Prostate gland (tissue), 2 donors: ENCODE data around the gene PTMA. TPM values are rescaled to one million over a fixed set of nuclear protein-coding genes. Genes with fewer than 3 reads are reported as not detected.
A peak's percentile ranks its signal among the peaks of the same experiment; 100 is the strongest.
"Not testable (repeated sequence)": the region's sequence is repeated elsewhere in the genome, so short reads cannot be mapped to it uniquely, and the experiment has no call there.

Experiments used
- DNase-seq: peaks from one replicate; pipeline ENCODE4 v3.0.0-alpha.2; 2019; ENCODE audit warnings: low spot score
- H3K27ac ChIP-seq, 2 donors: fragments of 200-600 bp; sonication (generic); 2 replicates each; pipeline ENCODE4 v1.5.1; 2017 to 2019
- H3K27me3 ChIP-seq: fragments of 200-600 bp; sonication (generic); replicated peaks from 2 replicates; pipeline ENCODE4 v1.5.1; 2019; ENCODE audit not compliant: insufficient read depth
- H3K36me3 ChIP-seq, 2 donors: fragments of 200-600 bp; sonication (generic); 1 replicate in 1 of 2; 2 replicates in 1 of 2; pipeline versions ENCODE4 v1.5.1 to v1.8.1; 2017 to 2019
- H3K4me1 ChIP-seq: fragments of 200-600 bp; sonication (generic); replicated peaks from 2 replicates; pipeline ENCODE4 v1.5.1; 2019
- H3K4me3 ChIP-seq, 2 donors: fragments of 200-600 bp; sonication (generic); 2 replicates each; pipeline ENCODE4 v1.5.1; 2017 to 2019
- H3K9me3 ChIP-seq: fragments of 200-600 bp; sonication (generic); 2 replicates; pipeline ENCODE4 v1.5.1; 2017
- CTCF ChIP-seq, 4 experiments: fragments of 200-600 bp in 2 of 4; fragments of 450-650 bp in 2 of 4; sonication (generic) in 2 of 4; IDR thresholded peaks; 1 replicate in 3 of 4; 2 replicates in 1 of 4; pipeline ENCODE4 v1.5.1; 2016 to 2019; ENCODE audit warnings: antibody characterized with exemption in 4 of 4, mild to moderate bottlenecking in 2 of 4, moderate library complexity in 2 of 4
- POLR2A ChIP-seq: fragments of 450-650 bp; IDR thresholded peaks from one replicate; pipeline ENCODE4 v1.6.1; 2016; ENCODE audit warnings: antibody characterized with exemption, mild to moderate bottlenecking
- POLR2AphosphoS5 ChIP-seq: sonication (generic); formaldehyde crosslinking; IDR thresholded peaks from one replicate; pipeline ENCODE4 v1.6.1; 2017; ENCODE audit warnings: antibody characterized with exemption
- WGBS: methylation state at CpG from one replicate; pipeline ENCODE4 v1.1.5; 2018; 5-methylcytosine and 5-hydroxymethylcytosine counted together
- intact Hi-C: fragments of 100-400 bp; cut with DNase I; formaldehyde crosslinking; loops from one replicate; pipeline ENCODE4 v1.14.2; 2022
- total RNA-seq, 2 donors: library from RNA; depleted of rRNA; stranded (reverse); fragments of >200 nt; gene quantifications; one replicate each; pipeline ENCODE4 v1.1.0, GENCODE V29; 2016

PTMA gene
- total RNA-seq, 2 donors from 2014 or later, result 418 to 613 TPM

- DNase-seq, result peak; percentile 20
- peaks cover 5% of the 10 kb centered on the region for H3K4me1 ChIP-seq
- H3K4me3 ChIP-seq, result peak overlapping the region; percentile 69
- intact Hi-C loops, result loop anchor here (1.0 kb wide), 1 partner anchor 37 kb away; no protein-coding TSS in a partner anchor
- 2% methylated on average over 43 of the region's 43 CpGs for WGBS
- no peaks in the 10 kb centered on the region for H3K9me3 ChIP-seq
- H3K36me3 ChIP-seq, result no peaks in the 10 kb centered on the region
- TF ChIP-seq POLR2A, result no peak
- H3K27ac ChIP-seq, result peak overlapping the region; percentile 93 to 100
- no peaks in the 10 kb centered on the region for H3K27me3 ChIP-seq
Measured at GRCh38 chr2:231710799-231711676, 2.7 kb downstream of the PTMA start.

GRCh38 chr2:231711677-231712450, 3.5 kb downstream of the PTMA start:
- TF ChIP-seq CTCF (IDR thresholded peaks at IDR 0.05) (peak in 1 of 4 experiments; percentile 9), POLR2AphosphoS5 (no peak)
- 18% methylated on average over 9 of the region's 9 CpGs for WGBS
- no peak for DNase-seq
- H3K4me1 ChIP-seq, result peaks cover 5% of the 10 kb centered on the region
- H3K9me3 ChIP-seq, result no peaks in the 10 kb centered on the region
- H3K36me3 ChIP-seq, result no peaks in the 10 kb centered on the region
- peak overlapping the region; percentile 93 to 100 for H3K27ac ChIP-seq
- intact Hi-C loops, result no loop called here
- H3K27me3 ChIP-seq, result no peaks in the 10 kb centered on the region
- peak overlapping the region; percentile 69 for H3K4me3 ChIP-seq

GRCh38 chr2:231712451-231713021, 4.2 kb downstream of the PTMA start:
- DNase-seq, H3K27me3 ChIP-seq, intact Hi-C loops, H3K36me3 ChIP-seq, H3K4me3 ChIP-seq, H3K9me3 ChIP-seq, H3K4me1 ChIP-seq: not testable (repeated sequence)
- 44% methylated on average over 18 of the region's 18 CpGs for WGBS
- H3K27ac ChIP-seq, result peak overlapping the region; percentile 93 to 100

- H3K4me1 ChIP-seq, H3K4me3 ChIP-seq, H3K27me3 ChIP-seq, DNase-seq, intact Hi-C loops, H3K9me3 ChIP-seq, H3K36me3 ChIP-seq: not testable (repeated sequence)
- H3K27ac ChIP-seq, result peak overlapping the region; percentile 35 to 70
Measured at GRCh38 chr2:231713406-231713729, 5.0 kb downstream of the PTMA start.

- intact Hi-C loops, result loop anchor here (2.0 kb wide), 1 partner anchor 109 kb away; no protein-coding TSS in a partner anchor
Measured at GRCh38 chr2:231713730-231714638, 5.7 kb downstream of the PTMA start.

More at GRCh38 chr2:231713730-231714638, 5.7 kb downstream of the PTMA start:
- TF ChIP-seq POLR2A, result no peak
- TF ChIP-seq POLR2AphosphoS5, result peak; percentile 78
- peak; percentile 91 to 97 (median 96) for TF ChIP-seq CTCF (IDR thresholded peaks at IDR 0.05)
- H3K4me3 ChIP-seq, result no peak overlapping the region
- no peaks in the 10 kb centered on the region for H3K27me3 ChIP-seq
- H3K36me3 ChIP-seq, result no peaks in the 10 kb centered on the region
- DNase-seq, result peak; percentile 86
- H3K9me3 ChIP-seq, result no peaks in the 10 kb centered on the region
- peak overlapping the region; percentile 35 to 70 for H3K27ac ChIP-seq
- H3K4me1 ChIP-seq, result peaks cover 5% of the 10 kb centered on the region
- 17% methylated on average over 15 of the region's 15 CpGs for WGBS
